IMR-90 (cell line): Measurements from ENCODE around the gene TMEM19. TPM values are rescaled to one million over a fixed set of nuclear protein-coding genes. Genes with fewer than 3 reads are reported as not detected.

Source experiments
- ATAC-seq: fragments of 200-7000 bp; cut with Tn5 transposase; 2 replicates; pipeline ENCODE4 v1.9.1; 2020; ENCODE audit warnings: low read depth, mild to moderate bottlenecking, moderate library complexity
- BruUV-seq: library from RNA; stranded (reverse); fragments of 400-500 nt; replicated peaks from 2 replicates; lab custom pipeline; 2021; lab: Mats Ljungman, UMichigan
- CTCF ChIA-PET: fragments of 300-600 bp; formaldehyde crosslinking; extraction: SDS; loops from one replicate; lab custom pipeline; 2021; ENCODE audit warnings: antibody characterized with exemption; lab: Yijun Ruan, JAX
- POLR2A ChIA-PET: fragments of 300-600 bp; sonication (Branson Sonifier 250); formaldehyde crosslinking; loops from one replicate; lab custom pipeline; 2022; ENCODE audit warnings: antibody characterized with exemption; ENCODE audit not compliant: unreplicated experiment; lab: Charles Lee
- DNase-seq: peaks from one replicate; pipeline ENCODE4 v3.0.0; 2013
- H2AFZ ChIP-seq: replicated peaks from 2 replicates; pipeline ENCODE3; 2013; ENCODE audit warnings: low read length, mild to moderate bottlenecking; ENCODE audit not compliant: poor library complexity
- H2AK5ac ChIP-seq: 2 replicates; pipeline ENCODE4 v1.6.1; 2013; ENCODE audit warnings: low read depth, low read length, inconsistent platforms
- H2AK9ac ChIP-seq: replicated peaks from 2 replicates; pipeline ENCODE3; 2013; ENCODE audit warnings: mild to moderate bottlenecking, low read depth, low read length, moderate library complexity; ENCODE audit not compliant: poor library complexity
- H2BK120ac ChIP-seq: 2 replicates; pipeline ENCODE4 v1.6.1; 2013; ENCODE audit warnings: low read depth, low read length, inconsistent platforms
- H2BK15ac ChIP-seq: 3 replicates; pipeline ENCODE4 v1.6.1; 2013; ENCODE audit warnings: low read depth, low read length, inconsistent platforms
- H2BK20ac ChIP-seq: 2 replicates; pipeline ENCODE4 v1.6.1; 2013; ENCODE audit warnings: low read depth, mild to moderate bottlenecking, inconsistent platforms, low read length, moderate library complexity
- H2BK5ac ChIP-seq: 2 replicates; pipeline ENCODE4 v1.6.1; 2013; ENCODE audit warnings: mild to moderate bottlenecking, low read depth, low read length, inconsistent platforms; ENCODE audit not compliant: poor library complexity, severe bottlenecking
- H3K14ac ChIP-seq: replicated peaks from 2 replicates; pipeline ENCODE4 v1.6.1; 2013; ENCODE audit warnings: low read depth, low read length, inconsistent platforms
- H3K18ac ChIP-seq: 2 replicates; pipeline ENCODE4 v1.6.1; 2013; ENCODE audit warnings: low read depth, low read length, control low read depth
- H3K23ac ChIP-seq: 2 replicates; pipeline ENCODE4 v1.6.1; 2013; ENCODE audit warnings: low read depth, low read length, inconsistent platforms
- H3K27ac ChIP-seq: 2 replicates; pipeline ENCODE4 v1.5.1; 2013; ENCODE audit warnings: mild to moderate bottlenecking, control low read depth, low read length; ENCODE audit not compliant: insufficient read depth
- H3K27me3 ChIP-seq: 2 replicates; pipeline ENCODE4 v1.6.1; 2013; ENCODE audit warnings: low read length; ENCODE audit not compliant: control insufficient read depth, insufficient read depth
- H3K36me3 ChIP-seq: 2 replicates; pipeline ENCODE4 v1.6.1; 2013; ENCODE audit warnings: low read length, mixed read lengths; ENCODE audit not compliant: control insufficient read depth, insufficient read depth
- H3K4ac ChIP-seq: 2 replicates; pipeline ENCODE4 v1.6.1; 2013; ENCODE audit warnings: low read depth, low read length, inconsistent platforms
- H3K4me1 ChIP-seq: 2 replicates; pipeline ENCODE4 v1.6.1; 2013; ENCODE audit warnings: low read length, mixed read lengths; ENCODE audit not compliant: control insufficient read depth, insufficient read depth
- H3K4me2 ChIP-seq: 2 replicates; pipeline ENCODE4 v1.6.1; 2013; ENCODE audit warnings: low read depth, mild to moderate bottlenecking, control low read depth, low read length, moderate library complexity
- H3K4me3 ChIP-seq: 2 replicates; pipeline ENCODE4 v1.5.1; 2013; ENCODE audit warnings: low read depth, mild to moderate bottlenecking, control low read depth, low read length, moderate library complexity; ENCODE audit not compliant: insufficient read depth
- H3K56ac ChIP-seq: 2 replicates; pipeline ENCODE4 v1.6.1; 2013; ENCODE audit warnings: low read length, inconsistent platforms; ENCODE audit not compliant: insufficient read depth; ENCODE audit errors: extremely low read depth
- H3K79me1 ChIP-seq, 2 experiments: 2 replicates each; pipeline ENCODE4 v1.6.1; 2013; ENCODE audit warnings: low read length in 2 of 2, inconsistent platforms in 1 of 2, low read depth in 1 of 2
- H3K9ac ChIP-seq: 2 replicates; pipeline ENCODE4 v1.6.1; 2013; ENCODE audit warnings: low read depth, low read length, control low read depth
- H3K9me1 ChIP-seq: 2 replicates; pipeline ENCODE4 v1.6.1; 2013; ENCODE audit warnings: low read length, inconsistent platforms; ENCODE audit not compliant: insufficient read depth
- H3K9me3 ChIP-seq: 2 replicates; pipeline ENCODE4 v1.6.1; 2013; ENCODE audit warnings: low read length; ENCODE audit not compliant: control insufficient read depth, insufficient read depth
- H4K20me1 ChIP-seq: 2 replicates; pipeline ENCODE4 v1.6.1; 2013; ENCODE audit warnings: low read length, inconsistent platforms; ENCODE audit not compliant: insufficient read depth
- H4K5ac ChIP-seq: 2 replicates; pipeline ENCODE4 v1.6.1; 2013; ENCODE audit warnings: mild to moderate bottlenecking, low read depth, low read length, control low read depth
- H4K8ac ChIP-seq, 2 experiments: 2 replicates each; pipeline ENCODE4 v1.6.1; 2013; ENCODE audit warnings: low read depth in 2 of 2, low read length in 2 of 2, control low read depth in 1 of 2, inconsistent platforms in 1 of 2
- H4K91ac ChIP-seq: 2 replicates; pipeline ENCODE4 v1.6.1; 2013; ENCODE audit warnings: low read depth, low read length, inconsistent platforms; ENCODE audit not compliant: insufficient read depth
- FOS ChIP-seq: fragments of 150-350 bp; IDR thresholded peaks from 2 replicates; pipeline ENCODE4 v1.6.1; 2016; ENCODE audit warnings: low read depth, low read length
- MAFK ChIP-seq: IDR thresholded peaks from 2 replicates; pipeline ENCODE4 v1.6.1; 2012; ENCODE audit warnings: low read depth, low read length, improper control_type of control experiment
- NFE2L2 ChIP-seq: fragments of 150-350 bp; IDR thresholded peaks from 2 replicates; pipeline ENCODE4 v1.6.1; 2016; ENCODE audit warnings: low read depth, mild to moderate bottlenecking, low read length
- POLR2A ChIP-seq: IDR thresholded peaks from 2 replicates; pipeline ENCODE4 v1.6.1; 2012; ENCODE audit warnings: mild to moderate bottlenecking, low read depth, low read length
- RFX5 ChIP-seq: IDR thresholded peaks from 2 replicates; pipeline ENCODE4 v1.8.0; 2012; ENCODE audit warnings: low read depth, mild to moderate bottlenecking, low read length, moderate library complexity
- dilution Hi-C: fragments of 300-500 bp; cut with HindIII; formaldehyde crosslinking; loops from one replicate; pipeline ENCODE4 v1.14.3; 2018; ENCODE audit warnings: low sequenced_read_pairs; ENCODE audit not compliant: unreplicated experiment
- in situ Hi-C: fragments of 300-500 bp; cut with MboI; formaldehyde crosslinking; loops from 3 replicates; pipeline ENCODE4 v1.14.3; 2019; ENCODE audit warnings: low sequenced_read_pairs, inconsistent platforms, mixed read lengths
- intact Hi-C: fragments of 100-400 bp; cut with micrococcal nuclease; formaldehyde crosslinking; loops from 2 replicates; pipeline ENCODE4 v1.10.0; 2022
- polyA plus RNA-seq, 3 experiments: library from polyadenylated mRNA; depleted of rRNA; stranded (reverse); fragments of >200 nt; gene quantifications; 2 replicates each; pipeline ENCODE4 v1.2.3, GENCODE V29; 2012; ENCODE audit warnings: low replicate concordance in 1 of 3
- total RNA-seq: library from RNA; depleted of rRNA; stranded (reverse); fragments of >200 nt; gene quantifications from 2 replicates; pipeline ENCODE4 v1.2.3, GENCODE V29; 2012

Gene TMEM19
- total and polyA plus RNA-seq, 2 of the 4 experiments (the other 2 are of a cell fraction) = 8.9 to 28.7 TPM

DNA sequence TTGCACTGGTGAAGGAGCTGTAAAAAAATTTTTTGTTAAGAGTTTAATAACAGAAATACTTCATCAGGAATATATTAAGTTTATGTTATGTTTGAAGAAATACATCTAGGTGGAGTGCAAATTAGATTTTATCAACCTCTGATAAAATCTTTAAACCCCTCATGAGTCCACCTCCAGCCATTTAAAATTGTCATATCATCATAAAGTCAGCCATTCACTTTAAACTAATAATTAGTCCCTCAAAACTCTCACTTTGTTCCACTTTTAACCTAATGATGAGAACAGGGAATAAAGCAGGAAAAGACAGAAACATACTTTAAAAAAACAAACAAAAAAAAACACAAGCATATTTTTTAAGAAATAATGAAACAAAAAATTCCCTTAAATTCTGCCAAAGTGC is 47.4 kb upstream of the TMEM19 start:
- dilution Hi-C loops (no loop called here), in situ Hi-C loops (no loop called here), intact Hi-C loops (loop anchor here (5.0 kb wide), 1 partner anchor 109 kb away; no protein-coding TSS in a partner anchor)
- no peak overlapping the region for H3K4me3 ChIP-seq
- no peak overlapping the region for H4K5ac ChIP-seq
- H3K23ac ChIP-seq = no peak overlapping the region
- H3K9me1 ChIP-seq = peaks cover 8% of the 10 kb centered on the region; the same call in 1 of the 2 replicates
- H4K20me1 ChIP-seq = peaks cover 24% of the 10 kb centered on the region; the same call in 1 of the 2 replicates
- no peaks in the 10 kb centered on the region for H3K4me1 ChIP-seq
- peaks cover 33 to 38% of the 10 kb centered on the region in 2 experiments for H3K79me1 ChIP-seq
- H4K8ac ChIP-seq = no peak overlapping the region; a peak in 1 of 4 replicates
- no peak overlapping the region for H2BK120ac ChIP-seq
- POLR2A ChIA-PET = no interaction called here
- no peak overlapping the region for H3K4ac ChIP-seq
- H3K9me3 ChIP-seq = no peaks in the 10 kb centered on the region
- no peak overlapping the region for H2BK15ac ChIP-seq
- no peaks in the 10 kb centered on the region for H3K27me3 ChIP-seq
- no TSS peak for BruUV-seq
- ATAC-seq (no peak), DNase-seq (no peak)
- no peak overlapping the region for H2BK20ac ChIP-seq
- no peak overlapping the region for H3K27ac ChIP-seq
- H2AFZ ChIP-seq = no peak overlapping the region
- CTCF ChIA-PET = no interaction called here
- H3K56ac ChIP-seq = no peak overlapping the region
- H4K91ac ChIP-seq = no peak overlapping the region
- H2AK5ac ChIP-seq = no peak overlapping the region
- H3K4me2 ChIP-seq = no peak overlapping the region
- H3K36me3 ChIP-seq = peaks cover 47% of the 10 kb centered on the region
- H3K18ac ChIP-seq = no peak overlapping the region
- no peak overlapping the region for H3K9ac ChIP-seq
- TF ChIP-seq MAFK (peak; percentile 48), RFX5 (no peak), NFE2L2 (no peak), FOS (no peak), POLR2A (no peak)
- no peak overlapping the region for H2AK9ac ChIP-seq
- H2BK5ac ChIP-seq = no peak overlapping the region
- no peak overlapping the region for H3K14ac ChIP-seq
